MM.1S (cell line): ENCODE measurements around the gene TECTB.
A peak's percentile ranks its signal among the peaks of the same experiment; 100 is the strongest.
"Not testable (repeated sequence)": the region's sequence is repeated elsewhere in the genome, so short reads cannot be mapped to it uniquely, and the experiment has no call there.

Experiments used
- DNase-seq: peaks from one replicate; pipeline ENCODE4 v3.0.0-alpha.2; 2015
- H2AFZ ChIP-seq: fragments of 300-600 bp; sonication (generic); 2 replicates; pipeline ENCODE4 v1.6.0; 2016; ENCODE audit warnings: antibody characterized with exemption, low read length
- H3F3A ChIP-seq: fragments of 300-600 bp; sonication (generic); 2 replicates; pipeline ENCODE4 v1.6.1; 2016; ENCODE audit warnings: mild to moderate bottlenecking, antibody characterized with exemption, low read length, moderate library complexity, mixed read lengths; ENCODE audit not compliant: insufficient read depth
- H3K27ac ChIP-seq: fragments of 300-600 bp; sonication (generic); 2 replicates; pipeline ENCODE4 v1.5.1; 2016; ENCODE audit warnings: mild to moderate bottlenecking, low read length
- H3K27me3 ChIP-seq: fragments of 300-600 bp; sonication (generic); replicated peaks from 2 replicates; pipeline ENCODE4 v1.6.0; 2016; ENCODE audit warnings: low read length; ENCODE audit not compliant: insufficient read depth
- H3K36me3 ChIP-seq: fragments of 300-600 bp; sonication (generic); replicated peaks from 2 replicates; pipeline ENCODE4 v1.6.1; 2016; ENCODE audit warnings: mild to moderate bottlenecking, low read length, mixed read lengths; ENCODE audit not compliant: insufficient read depth
- H3K4me1 ChIP-seq: fragments of 300-600 bp; sonication (generic); 2 replicates; pipeline ENCODE4 v1.6.1; 2016; ENCODE audit warnings: low read length, mixed read lengths
- H3K4me2 ChIP-seq: fragments of 300-600 bp; sonication (generic); 2 replicates; pipeline ENCODE4 v1.6.0; 2016; ENCODE audit warnings: low read depth, low read length
- H3K4me3 ChIP-seq: fragments of 300-600 bp; sonication (generic); 2 replicates; pipeline ENCODE4 v1.5.1; 2016; ENCODE audit warnings: low read length, mixed read lengths
- H3K79me2 ChIP-seq: fragments of 300-600 bp; sonication (generic); 2 replicates; pipeline ENCODE4 v1.6.1; 2016; ENCODE audit warnings: mixed run types, low read length, mixed read lengths
- H3K9ac ChIP-seq: fragments of 300-600 bp; sonication (generic); 2 replicates; pipeline ENCODE4 v1.6.1; 2016; ENCODE audit warnings: low read length, mixed read lengths
- H3K9me2 ChIP-seq: fragments of 300-600 bp; sonication (generic); replicated peaks from 2 replicates; pipeline ENCODE4 v1.6.1; 2016; ENCODE audit warnings: mild to moderate bottlenecking, low read length, mixed read lengths; ENCODE audit not compliant: insufficient read depth
- H3K9me3 ChIP-seq: fragments of 300-600 bp; sonication (generic); replicated peaks from 2 replicates; pipeline ENCODE4 v1.6.1; 2016; ENCODE audit warnings: mild to moderate bottlenecking, low read length, mixed read lengths; ENCODE audit not compliant: insufficient read depth
- H4K20me1 ChIP-seq: fragments of 300-600 bp; sonication (generic); 2 replicates; pipeline ENCODE4 v1.6.1; 2016; ENCODE audit warnings: mild to moderate bottlenecking, low read length, moderate library complexity, mixed read lengths; ENCODE audit not compliant: insufficient read depth
- EZH2 ChIP-seq: fragments of 300-600 bp; sonication (generic); optimal IDR thresholded peaks from 2 replicates; pipeline ENCODE3; 2017; ENCODE audit warnings: low read depth, mild to moderate bottlenecking, antibody characterized with exemption, low read length, mixed read lengths
- EZH2phosphoT487 ChIP-seq: fragments of 300-600 bp; sonication (generic); IDR thresholded peaks from 2 replicates; pipeline ENCODE4 v1.6.1; 2018; ENCODE audit warnings: antibody characterized with exemption, low read length
- TF ChIP-seq, protein P1 (sequence below): fragments of 300-600 bp; sonication (generic); IDR thresholded peaks from 2 replicates; pipeline ENCODE4 v1.5.1; 2016; ENCODE audit warnings: antibody characterized with exemption, low read length, mixed read lengths

Gene TECTB

DNA sequence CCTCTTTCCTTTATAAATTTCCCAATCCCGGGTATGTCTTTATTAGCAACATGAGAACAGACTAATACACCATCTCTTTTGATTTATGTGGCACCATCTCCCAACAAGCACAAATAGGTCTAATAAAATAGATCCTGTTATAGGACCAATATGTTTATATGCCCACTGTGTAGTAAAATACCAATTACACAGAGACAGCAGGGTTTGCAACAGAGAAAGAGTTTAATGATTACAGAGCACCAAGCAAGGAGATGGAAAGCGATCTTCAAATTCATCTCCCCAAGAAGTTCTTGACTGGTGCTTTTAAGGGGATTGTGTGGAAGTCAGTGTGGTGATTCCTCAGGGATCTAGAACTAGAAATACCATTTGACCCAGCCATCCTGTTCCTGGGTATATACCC lies 33.5 kb upstream of the TECTB start:
- TF ChIP-seq, protein P1, sequence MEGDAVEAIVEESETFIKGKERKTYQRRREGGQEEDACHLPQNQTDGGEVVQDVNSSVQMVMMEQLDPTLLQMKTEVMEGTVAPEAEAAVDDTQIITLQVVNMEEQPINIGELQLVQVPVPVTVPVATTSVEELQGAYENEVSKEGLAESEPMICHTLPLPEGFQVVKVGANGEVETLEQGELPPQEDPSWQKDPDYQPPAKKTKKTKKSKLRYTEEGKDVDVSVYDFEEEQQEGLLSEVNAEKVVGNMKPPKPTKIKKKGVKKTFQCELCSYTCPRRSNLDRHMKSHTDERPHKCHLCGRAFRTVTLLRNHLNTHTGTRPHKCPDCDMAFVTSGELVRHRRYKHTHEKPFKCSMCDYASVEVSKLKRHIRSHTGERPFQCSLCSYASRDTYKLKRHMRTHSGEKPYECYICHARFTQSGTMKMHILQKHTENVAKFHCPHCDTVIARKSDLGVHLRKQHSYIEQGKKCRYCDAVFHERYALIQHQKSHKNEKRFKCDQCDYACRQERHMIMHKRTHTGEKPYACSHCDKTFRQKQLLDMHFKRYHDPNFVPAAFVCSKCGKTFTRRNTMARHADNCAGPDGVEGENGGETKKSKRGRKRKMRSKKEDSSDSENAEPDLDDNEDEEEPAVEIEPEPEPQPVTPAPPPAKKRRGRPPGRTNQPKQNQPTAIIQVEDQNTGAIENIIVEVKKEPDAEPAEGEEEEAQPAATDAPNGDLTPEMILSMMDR = no peak
- TF ChIP-seq EZH2phosphoT487 (no peak), EZH2 (no peak)
- no peaks in the 10 kb centered on the region for H3K9me3 ChIP-seq
- no peak overlapping the region for H2AFZ ChIP-seq
- H3K9me2 ChIP-seq = no peaks in the 10 kb centered on the region
- H3K9ac ChIP-seq = no peak overlapping the region
- no peaks in the 10 kb centered on the region for H3K4me1 ChIP-seq
- H3K79me2 ChIP-seq = no peaks in the 10 kb centered on the region
- H3K36me3 ChIP-seq = no peaks in the 10 kb centered on the region
- no peaks in the 10 kb centered on the region for H3F3A ChIP-seq
- DNase-seq = no peak
- no peaks in the 10 kb centered on the region for H4K20me1 ChIP-seq
- no peak overlapping the region for H3K4me2 ChIP-seq
- no peaks in the 10 kb centered on the region for H3K27me3 ChIP-seq
- H3K27ac ChIP-seq = no peak overlapping the region
- no peak overlapping the region for H3K4me3 ChIP-seq

GRCh38 chr10:112250555-112250954 lies 32.6 kb upstream of the TECTB start:
- Histone ChIP-seq H4K20me1 (no peaks in the 10 kb centered on the region), H3K79me2 (no peaks in the 10 kb centered on the region), H3K27me3 (no peaks in the 10 kb centered on the region), H3K4me3 (no peak overlapping the region), H2AFZ (no peak overlapping the region), H3K4me1 (no peaks in the 10 kb centered on the region), H3K36me3 (no peaks in the 10 kb centered on the region), H3K9me3 (no peaks in the 10 kb centered on the region), H3K9ac (no peak overlapping the region), H3K27ac (no peak overlapping the region), H3K4me2 (no peak overlapping the region), H3K9me2 (no peaks in the 10 kb centered on the region), H3F3A (no peaks in the 10 kb centered on the region)
- no peak for DNase-seq
- TF ChIP-seq, protein P1 = no peak
- TF ChIP-seq EZH2 = no peak
- TF ChIP-seq EZH2phosphoT487 = no peak

- not testable (repeated sequence) for H3K4me2 ChIP-seq, H3K9me3 ChIP-seq, H3K9ac ChIP-seq, H3F3A ChIP-seq, H3K79me2 ChIP-seq, H3K4me1 ChIP-seq, H3K9me2 ChIP-seq, H2AFZ ChIP-seq, H4K20me1 ChIP-seq, H3K27me3 ChIP-seq, H3K27ac ChIP-seq, H3K36me3 ChIP-seq, H3K4me3 ChIP-seq
- peak; percentile 44 for DNase-seq
Measured at GRCh38 chr10:112251238-112251637, 32.0 kb upstream of the TECTB start.

DNA sequence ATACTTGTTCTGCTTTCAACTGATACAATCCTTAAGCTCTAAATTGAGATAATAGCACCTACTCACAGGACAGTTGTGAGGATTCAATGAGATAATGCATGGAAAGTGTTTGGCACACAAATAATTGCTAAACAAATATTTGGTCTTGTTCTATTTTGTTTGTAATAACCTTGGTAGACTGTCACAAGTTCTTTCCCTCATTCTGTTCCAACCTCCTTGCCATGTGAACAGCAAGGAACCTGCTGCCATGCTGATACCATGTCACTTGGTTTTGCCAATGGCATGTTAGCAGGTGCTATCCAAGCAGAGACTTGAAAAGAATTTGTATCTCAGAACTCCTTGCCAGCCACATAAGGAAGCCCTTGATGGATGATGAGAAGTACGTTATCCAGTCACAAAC lies 24.8 kb upstream of the TECTB start:
- no peak overlapping the region for H3K4me2 ChIP-seq
- no peaks in the 10 kb centered on the region for H3F3A ChIP-seq
- H3K36me3 ChIP-seq = no peaks in the 10 kb centered on the region
- TF ChIP-seq, protein P1 = no peak
- TF ChIP-seq EZH2phosphoT487 = no peak
- no peak for TF ChIP-seq EZH2
- no peak overlapping the region for H3K27ac ChIP-seq
- H3K9me3 ChIP-seq = no peaks in the 10 kb centered on the region
- H3K27me3 ChIP-seq = no peaks in the 10 kb centered on the region
- H3K9me2 ChIP-seq = no peaks in the 10 kb centered on the region
- no peak overlapping the region for H3K4me3 ChIP-seq
- no peaks in the 10 kb centered on the region for H3K79me2 ChIP-seq
- no peaks in the 10 kb centered on the region for H4K20me1 ChIP-seq
- H2AFZ ChIP-seq = no peak overlapping the region
- H3K4me1 ChIP-seq = no peaks in the 10 kb centered on the region
- DNase-seq = no peak
- no peak overlapping the region for H3K9ac ChIP-seq
